GM20000 (cell line): ENCODE results near the gene CDC42SE2.

Source experiments
- DNase-seq: peaks from one replicate; pipeline ENCODE4 v3.0.0; 2012; ENCODE audit warnings: low spot score
- CTCF ChIP-seq: IDR thresholded peaks from 2 replicates; pipeline ENCODE4 v1.5.1; 2012; ENCODE audit warnings: mild to moderate bottlenecking, control low read depth; ENCODE audit errors: extremely low read depth, missing control alignments

Gene CDC42SE2

GRCh38 chr5:131279204-131279603 lies 15.4 kb downstream of the CDC42SE2 start:
- TF ChIP-seq CTCF, result no peak
- peak; percentile 61 for DNase-seq

GRCh38 chr5:131280417-131280816 lies 16.6 kb downstream of the CDC42SE2 start:
- TF ChIP-seq CTCF, result no peak
- no peak for DNase-seq

DNA sequence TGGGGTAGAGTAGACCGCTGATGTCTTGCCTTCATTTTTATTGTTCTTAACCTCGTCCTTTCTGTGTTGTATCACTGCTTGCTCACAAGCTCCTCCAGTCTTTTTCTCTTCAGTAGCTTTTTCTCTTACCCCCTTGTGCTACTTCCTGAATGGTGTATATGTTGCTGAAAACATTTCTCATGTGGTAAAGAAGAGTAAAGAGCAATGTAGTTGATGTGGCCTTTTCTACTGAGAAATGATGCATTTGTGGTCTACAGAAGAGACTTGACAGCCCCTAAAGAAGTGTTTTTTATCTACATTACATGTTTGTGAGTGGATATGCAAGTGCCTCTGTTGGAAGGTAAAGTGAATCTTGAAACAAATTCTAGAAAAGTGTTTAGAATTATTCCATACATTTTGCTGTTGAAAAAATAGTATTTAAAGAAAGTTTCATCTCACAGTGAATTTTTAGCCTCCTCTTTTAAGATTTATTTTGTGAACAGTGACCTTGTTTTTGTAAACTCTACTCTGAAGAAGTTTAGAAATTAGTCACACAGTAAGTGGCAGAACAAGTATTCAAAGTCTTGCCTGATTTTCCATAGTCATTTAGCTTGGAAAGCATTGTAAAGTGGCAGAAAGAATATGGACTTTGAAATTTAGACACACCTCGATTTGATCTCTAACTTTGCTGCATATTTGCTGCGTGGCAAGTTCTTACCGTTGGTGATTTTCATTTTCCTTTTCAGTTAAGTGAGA lies 17.4 kb downstream of the CDC42SE2 start:
- no peak for TF ChIP-seq CTCF
- peak; percentile 38 for DNase-seq

- no peak for DNase-seq
- TF ChIP-seq CTCF, result no peak
Measured at GRCh38 chr5:131281868-131282234, 18.0 kb downstream of the CDC42SE2 start.

GRCh38 chr5:131282235-131282634 lies 18.4 kb downstream of the CDC42SE2 start:
- no peak for DNase-seq
- no peak for TF ChIP-seq CTCF

GRCh38 chr5:131285703-131286399 lies 22.0 kb downstream of the CDC42SE2 start:
- no peak for DNase-seq
- TF ChIP-seq CTCF, result no peak

- no peak for TF ChIP-seq CTCF
- DNase-seq, result no peak
Measured at GRCh38 chr5:131286400-131286715, 22.5 kb downstream of the CDC42SE2 start.
